GM12875 (cell line): ENCODE measurements around the gene FAM135A.
"Not testable (repeated sequence)": the region's sequence is repeated elsewhere in the genome, so short reads cannot be mapped to it uniquely, and the experiment has no call there.

Source experiments
- H3K4me3 ChIP-seq: one replicate; pipeline ENCODE4 v1.5.1; 2011; ENCODE audit warnings: low read depth, low read length, control low read depth
- TF ChIP-seq, protein P1 (sequence below): IDR thresholded peaks from 2 replicates; pipeline ENCODE4 v1.5.1; 2011; ENCODE audit warnings: low read depth, mild to moderate bottlenecking, control low read depth, inconsistent platforms, low read length, moderate library complexity, borderline replicate concordance; ENCODE audit not compliant: insufficient read depth

The FAM135A gene

DNA sequence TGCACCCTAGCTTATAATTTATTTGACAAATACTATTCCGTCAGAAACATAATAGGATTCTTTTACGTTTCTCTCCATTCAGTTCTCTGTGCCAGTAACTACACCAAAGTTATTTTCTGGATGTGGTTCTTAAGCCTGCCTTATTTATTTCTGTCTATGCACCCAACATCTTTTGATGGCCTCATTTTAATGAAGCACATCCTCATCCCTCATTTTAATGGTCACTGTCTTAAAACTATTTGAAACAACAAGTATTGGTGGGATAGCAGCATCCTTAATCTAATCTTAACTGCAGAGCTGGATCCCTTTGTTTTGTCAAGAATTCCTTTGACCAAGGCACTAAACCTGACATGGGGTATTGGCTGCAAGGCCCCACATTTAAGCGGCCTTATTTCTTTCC is 11.0 kb downstream of the FAM135A start:
- TF ChIP-seq, protein P1, sequence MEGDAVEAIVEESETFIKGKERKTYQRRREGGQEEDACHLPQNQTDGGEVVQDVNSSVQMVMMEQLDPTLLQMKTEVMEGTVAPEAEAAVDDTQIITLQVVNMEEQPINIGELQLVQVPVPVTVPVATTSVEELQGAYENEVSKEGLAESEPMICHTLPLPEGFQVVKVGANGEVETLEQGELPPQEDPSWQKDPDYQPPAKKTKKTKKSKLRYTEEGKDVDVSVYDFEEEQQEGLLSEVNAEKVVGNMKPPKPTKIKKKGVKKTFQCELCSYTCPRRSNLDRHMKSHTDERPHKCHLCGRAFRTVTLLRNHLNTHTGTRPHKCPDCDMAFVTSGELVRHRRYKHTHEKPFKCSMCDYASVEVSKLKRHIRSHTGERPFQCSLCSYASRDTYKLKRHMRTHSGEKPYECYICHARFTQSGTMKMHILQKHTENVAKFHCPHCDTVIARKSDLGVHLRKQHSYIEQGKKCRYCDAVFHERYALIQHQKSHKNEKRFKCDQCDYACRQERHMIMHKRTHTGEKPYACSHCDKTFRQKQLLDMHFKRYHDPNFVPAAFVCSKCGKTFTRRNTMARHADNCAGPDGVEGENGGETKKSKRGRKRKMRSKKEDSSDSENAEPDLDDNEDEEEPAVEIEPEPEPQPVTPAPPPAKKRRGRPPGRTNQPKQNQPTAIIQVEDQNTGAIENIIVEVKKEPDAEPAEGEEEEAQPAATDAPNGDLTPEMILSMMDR: no peak
- no peak overlapping the region for H3K4me3 ChIP-seq

DNA sequence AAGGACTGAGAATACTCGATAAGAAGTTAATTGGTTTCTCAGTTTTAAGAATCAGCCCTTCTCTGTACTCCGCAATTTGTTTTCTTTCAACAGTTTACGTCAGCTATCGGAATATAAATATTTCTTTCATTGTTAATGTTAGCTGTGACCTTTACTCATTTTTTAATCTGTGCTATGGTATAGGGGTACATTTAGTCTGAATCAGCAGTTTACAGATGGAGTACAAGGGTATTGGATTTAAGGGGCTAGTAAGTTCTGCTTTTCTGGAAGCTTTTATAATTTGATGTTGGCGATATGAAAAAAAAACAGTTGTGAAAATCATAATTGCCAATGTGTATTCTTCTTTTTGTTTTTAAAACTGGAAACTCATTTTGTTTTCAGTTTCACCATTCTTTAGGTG is 23.0 kb downstream of the FAM135A start:
- no peak overlapping the region for H3K4me3 ChIP-seq
- TF ChIP-seq, protein P1: no peak

DNA sequence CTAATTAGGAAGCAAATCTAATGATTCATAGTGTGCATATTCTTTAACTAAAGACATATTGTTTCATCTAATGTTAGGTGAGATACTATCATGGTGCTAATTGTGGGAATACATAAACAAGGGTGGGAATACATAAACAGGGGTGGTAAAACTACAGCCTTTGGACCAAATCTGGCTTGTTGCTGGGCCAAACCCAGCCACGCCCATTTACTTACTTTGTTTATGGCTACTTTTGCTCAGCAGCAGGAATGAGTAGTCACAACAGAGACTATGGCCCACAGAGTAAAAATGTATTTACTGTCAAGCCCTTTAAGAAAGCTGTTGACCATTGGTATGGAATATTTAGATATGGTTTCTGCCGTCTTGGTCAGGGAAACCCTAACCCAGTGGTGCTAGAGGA is 31.7 kb downstream of the FAM135A start:
- no peak overlapping the region for H3K4me3 ChIP-seq
- TF ChIP-seq, protein P1: no peak

DNA sequence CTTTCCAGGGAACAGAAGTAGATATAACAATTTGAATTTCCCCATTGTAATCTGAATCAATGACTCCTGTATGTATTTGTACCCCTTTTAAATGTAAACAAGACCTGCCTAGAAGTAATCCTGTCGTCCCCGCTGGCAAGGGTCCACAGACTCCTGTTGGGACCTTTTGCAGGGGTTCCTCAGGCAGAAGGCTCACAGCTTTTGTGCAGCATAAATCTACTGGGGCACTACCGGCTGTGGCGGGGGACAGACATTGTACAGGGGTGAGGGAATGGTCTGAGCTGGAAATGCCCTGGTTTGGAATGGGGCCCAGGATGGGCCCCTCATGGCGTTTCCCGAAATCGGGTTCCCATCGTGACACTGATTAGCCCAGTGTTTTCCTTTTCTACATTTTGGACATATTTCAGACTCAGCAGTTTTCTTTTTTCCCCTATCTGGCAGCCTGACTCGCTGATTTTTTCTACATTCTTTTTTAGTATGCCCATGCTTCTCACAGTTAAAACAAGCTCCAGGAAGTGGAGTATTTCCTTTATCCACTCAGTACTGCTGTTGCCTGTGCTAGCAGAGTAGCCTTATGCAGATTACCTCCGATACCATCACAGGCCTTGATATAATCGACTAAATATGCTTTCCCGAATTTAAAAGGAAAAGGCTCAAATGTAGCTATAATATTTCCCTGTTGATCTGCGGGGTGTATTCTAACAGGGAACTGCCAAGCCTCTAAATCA is 34.2 kb downstream of the FAM135A start:
- not testable (repeated sequence) for H3K4me3 ChIP-seq

DNA sequence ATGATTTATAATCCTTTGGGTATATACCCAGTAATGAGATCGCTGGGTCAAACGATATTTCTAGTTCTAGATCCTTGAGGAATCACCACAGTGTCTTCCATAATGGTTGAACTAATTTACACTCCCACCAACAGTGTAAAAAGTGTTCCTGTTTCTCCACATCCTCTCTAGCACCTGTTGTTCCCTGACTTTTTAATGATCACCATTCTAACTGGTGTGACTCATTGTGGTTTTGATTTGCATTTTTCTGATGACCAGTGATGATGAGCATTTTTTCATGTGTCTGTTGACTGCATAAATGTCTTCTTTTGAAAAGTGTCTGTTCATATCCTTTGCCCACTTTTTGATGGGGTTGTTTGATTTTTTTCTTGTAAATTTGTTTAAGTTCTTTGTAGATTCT is 40.6 kb downstream of the FAM135A start:
- not testable (repeated sequence) for H3K4me3 ChIP-seq

DNA sequence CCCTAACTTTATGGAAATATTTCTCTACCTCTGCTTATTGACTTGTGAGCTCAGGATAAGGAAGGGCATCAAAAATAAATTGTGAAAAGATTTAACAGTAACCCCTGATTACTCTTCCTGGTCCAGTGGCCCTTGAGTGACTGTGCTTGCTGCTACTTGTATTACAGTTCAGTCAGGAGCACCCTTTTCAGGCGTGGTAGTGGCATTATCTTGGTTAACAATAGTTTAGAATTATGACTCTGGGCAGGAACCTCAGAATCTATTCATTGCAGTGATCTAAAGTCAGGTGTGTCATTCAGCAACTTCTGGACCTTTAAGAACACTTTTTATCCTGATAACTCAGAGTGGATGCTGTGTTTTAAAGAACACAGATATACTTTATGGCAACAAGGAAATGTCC is 43.4 kb downstream of the FAM135A start:
- H3K4me3 ChIP-seq: no peak overlapping the region

DNA sequence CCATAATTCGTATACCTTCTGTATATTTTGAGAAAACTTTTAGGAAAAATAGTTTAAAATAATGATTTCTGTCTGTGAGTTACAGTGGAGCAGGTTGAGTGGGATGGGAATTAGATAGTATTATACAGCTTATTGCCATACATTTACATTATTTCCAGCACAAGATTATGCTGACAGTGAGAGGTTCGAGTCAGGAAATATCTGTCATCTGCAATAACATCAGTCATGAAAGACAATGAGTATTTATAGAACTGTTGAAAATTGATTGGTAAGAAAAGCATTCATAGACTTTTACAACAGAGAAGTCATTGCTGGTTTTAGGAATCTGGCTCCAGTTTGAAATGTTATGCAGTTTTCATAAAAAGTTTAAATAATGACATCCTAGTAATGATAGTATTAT is 45.9 kb downstream of the FAM135A start:
- TF ChIP-seq, protein P1: no peak
- no peak overlapping the region for H3K4me3 ChIP-seq

More for the DNA sequence above, 43.4 kb downstream of the FAM135A start:
- TF ChIP-seq, protein P1: no peak

DNA sequence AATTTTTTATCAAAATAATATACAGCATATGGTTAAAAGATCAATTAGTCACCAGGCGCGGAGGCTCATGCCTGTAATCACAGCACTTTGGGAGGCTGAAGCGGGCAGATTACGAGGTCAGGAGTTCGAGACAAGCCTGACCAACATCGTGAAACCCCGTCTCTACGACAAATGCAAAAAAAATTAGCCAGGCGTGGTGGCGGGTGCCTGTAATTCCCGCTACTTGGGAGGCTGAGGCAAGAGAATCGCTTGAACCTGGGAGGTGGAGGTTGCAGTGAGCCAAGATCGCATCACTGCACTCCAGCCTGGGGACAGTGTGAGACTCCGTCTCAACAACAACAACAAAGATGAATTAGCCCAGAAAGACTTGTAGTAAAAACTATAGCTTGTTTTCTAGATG is 46.4 kb downstream of the FAM135A start:
- not testable (repeated sequence) for H3K4me3 ChIP-seq

DNA sequence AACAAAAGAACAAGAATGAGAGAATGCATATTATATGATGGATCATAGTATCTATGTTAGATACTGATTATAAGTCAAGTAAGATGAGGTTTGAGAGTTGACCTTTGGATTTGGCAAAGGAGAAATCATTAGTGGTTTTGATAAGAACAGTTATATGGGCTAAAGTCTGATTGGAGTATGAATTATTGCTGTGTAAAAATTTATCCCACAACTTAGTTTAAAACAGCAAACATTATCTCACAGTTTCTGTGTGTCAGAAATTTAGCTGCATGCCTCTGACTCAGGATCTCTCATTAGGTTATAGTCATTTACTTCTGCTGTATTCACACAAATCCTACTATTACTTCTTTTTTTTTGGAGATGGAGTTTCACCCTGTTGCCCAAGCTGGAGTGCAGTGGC is 56.7 kb downstream of the FAM135A start:
- TF ChIP-seq, protein P1: no peak
- no peak overlapping the region for H3K4me3 ChIP-seq

DNA sequence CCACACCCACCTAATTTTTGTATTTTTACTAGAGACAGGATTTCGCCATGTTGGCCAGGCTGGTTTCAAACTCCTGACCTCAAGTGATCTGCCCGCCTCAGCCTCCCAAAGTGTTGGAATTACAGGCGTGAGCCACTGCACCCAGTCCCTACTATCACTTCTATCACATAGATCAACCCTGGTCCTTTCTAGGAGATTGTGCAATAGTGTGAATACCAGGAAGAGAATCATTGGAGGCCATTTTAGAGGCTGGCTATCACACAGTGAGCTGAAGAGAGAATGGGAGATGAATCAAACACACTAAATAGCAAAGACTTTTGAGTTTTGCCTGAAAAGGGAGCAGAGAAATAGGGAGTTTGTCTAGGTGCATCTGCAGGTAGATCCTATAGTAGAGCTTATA is 57.2 kb downstream of the FAM135A start:
- H3K4me3 ChIP-seq: not testable (repeated sequence)
